ENCODE measurements around the gene FAM13A.

Gene FAM13A

GRCh38 chr4:88718098-88718497, 338.9 kb downstream of the FAM13A start:
- DNase-seq (ENCODE audit: low spot score) = no peak

GRCh38 chr4:88713782-88714181, 343.2 kb downstream of the FAM13A start:
- no peak for DNase-seq (ENCODE audit: low spot score)

DNA sequence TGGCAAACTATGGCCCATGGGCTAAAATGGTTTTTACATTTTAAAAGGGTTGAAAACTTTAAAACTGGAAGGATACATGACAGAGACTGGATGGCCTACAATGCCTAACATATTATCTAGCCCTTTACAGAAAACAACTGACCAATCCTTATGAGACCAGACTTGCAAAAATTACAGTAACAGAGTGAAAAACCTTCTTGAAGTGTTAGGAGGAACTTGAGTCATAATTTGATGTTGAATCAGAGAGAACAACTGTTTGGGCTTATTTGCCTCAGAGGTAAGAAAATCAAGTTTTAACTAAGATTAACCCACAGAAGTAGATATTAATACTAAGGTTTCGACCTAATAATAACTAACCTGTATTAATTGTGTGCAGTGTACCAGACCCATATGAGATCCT, 347.0 kb downstream of the FAM13A start:
- no peak for DNase-seq (ENCODE audit: low spot score)

- peak; percentile 67 for DNase-seq (ENCODE audit: low spot score)
These were observed 350.4 kb downstream of the FAM13A start for GRCh38 chr4:88706574-88706973.

DNA sequence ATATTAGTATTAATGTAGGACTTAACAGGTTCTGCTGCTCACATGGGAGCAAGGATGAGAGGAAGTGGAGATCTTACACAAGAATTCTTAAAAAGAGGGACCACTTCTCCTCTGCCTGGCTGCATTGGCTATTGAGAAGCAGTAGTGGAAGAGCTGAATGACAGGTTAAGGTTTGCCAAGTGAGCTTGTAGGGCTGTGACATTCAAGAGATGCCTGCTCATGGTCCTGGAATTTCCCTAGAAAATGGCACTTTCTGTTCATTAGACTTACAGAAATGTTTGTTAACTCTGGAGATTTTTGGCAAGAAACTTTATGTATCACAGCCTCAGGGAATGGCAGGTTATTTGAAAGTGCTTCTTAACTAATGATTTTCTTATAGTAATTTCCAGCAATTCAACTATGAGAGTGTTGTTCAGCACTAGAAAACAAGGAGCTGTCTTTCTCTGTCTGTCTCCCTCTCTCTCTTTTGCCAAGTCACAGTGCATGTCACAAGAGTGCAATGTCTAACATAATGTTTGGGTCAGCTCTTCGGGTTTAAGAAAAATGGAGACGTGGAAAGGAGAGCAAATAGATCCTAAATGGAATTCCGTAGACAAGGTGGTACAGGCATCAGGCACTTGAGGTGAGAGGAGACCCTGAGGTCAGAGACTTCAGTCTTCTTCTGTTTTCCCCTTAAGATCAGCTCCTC, 351.0 kb downstream of the FAM13A start:
- DNase-seq (ENCODE audit: low spot score) = peak; percentile 49

GRCh38 chr4:88705223-88705622, 351.8 kb downstream of the FAM13A start:
- DNase-seq (ENCODE audit: low spot score) = no peak

DNA sequence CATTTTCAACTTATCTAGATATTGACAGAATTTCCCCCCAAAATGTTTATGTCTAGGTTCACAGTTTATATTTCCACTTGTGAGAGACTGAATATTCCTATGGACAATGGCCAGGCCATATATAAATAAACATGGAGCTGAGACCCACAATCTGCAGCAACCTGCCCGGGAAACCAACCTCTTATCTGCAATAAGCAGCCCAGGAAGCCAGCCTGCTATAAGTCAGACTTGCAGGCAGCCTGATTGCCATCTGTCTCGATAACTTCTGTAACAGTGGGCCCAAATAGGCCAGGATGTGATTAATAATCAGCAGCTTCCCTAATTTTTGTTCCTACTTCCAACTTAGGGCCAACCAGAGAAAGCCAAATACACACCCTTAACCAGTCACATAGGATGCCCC, 354.2 kb downstream of the FAM13A start:
- DNase-seq (ENCODE audit: low spot score) = no peak

DNA sequence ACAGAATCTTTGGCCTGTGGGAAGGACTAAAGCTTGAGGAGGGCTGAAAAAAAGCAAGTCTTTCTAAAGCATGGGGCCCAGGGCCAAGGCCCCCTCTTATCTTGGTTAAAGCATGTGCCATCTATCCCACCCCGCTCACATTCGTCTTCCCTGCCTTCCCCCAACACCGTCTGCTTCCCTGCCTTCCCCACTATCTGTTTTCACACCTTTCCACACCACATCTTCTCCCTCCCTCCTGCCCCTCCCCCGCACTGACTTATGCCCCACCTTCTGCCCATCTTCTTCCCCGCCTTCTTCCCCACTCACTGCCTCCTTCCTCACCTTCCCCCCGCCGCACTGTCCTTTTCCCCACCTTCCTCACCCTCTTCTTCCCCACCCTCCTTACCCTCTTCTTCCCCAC, 358.5 kb downstream of the FAM13A start:
- no peak for DNase-seq (ENCODE audit: low spot score)

DNA sequence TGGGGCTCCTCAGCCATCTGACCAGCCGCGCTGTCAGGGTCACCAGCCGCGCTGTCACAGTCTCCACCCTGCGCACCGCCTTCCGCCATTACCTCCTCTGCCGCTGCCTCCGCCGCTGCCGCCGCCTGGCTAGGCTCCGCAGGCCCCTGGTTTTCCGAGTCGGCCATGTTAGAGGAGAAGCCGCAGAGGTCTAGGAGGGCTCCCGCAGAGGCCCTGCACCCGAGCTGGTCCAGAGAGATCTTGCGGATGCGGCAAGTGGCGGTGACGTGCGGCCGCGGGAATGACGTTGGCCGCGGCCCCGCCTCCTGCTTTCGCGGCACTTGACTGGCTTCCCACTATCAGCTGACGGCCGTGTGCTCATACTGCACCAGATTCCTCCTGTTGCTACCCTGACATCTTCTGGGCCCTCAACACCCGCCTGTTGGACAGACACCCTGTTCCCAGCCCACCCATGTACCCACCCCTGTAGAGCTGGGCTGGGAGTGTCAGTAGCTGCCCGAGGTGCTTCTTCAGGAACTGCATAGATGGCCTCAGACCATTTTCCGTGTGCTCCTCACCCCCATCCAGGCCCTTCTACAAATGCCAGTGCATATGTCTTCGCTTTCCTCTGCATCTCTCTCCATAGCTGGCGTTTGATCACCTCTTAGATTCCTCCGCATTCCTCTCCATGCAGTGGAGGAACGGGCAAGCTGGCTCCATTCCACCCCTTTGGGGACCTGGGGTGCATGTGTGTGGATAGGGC, 359.2 kb downstream of the FAM13A start, which contains the start of gene NAP1L5:
Gene NAP1L5, minus strand, starts transcription at position 242 of the 742 bp plus-strand sequence. Its CDS starts 75 bp downstream, at position 167.
- DNase-seq (ENCODE audit: low spot score) = peak; percentile 49

- peak; percentile 4 for DNase-seq (ENCODE audit: low spot score)
These were observed 359.8 kb downstream of the FAM13A start for GRCh38 chr4:88697141-88697540.

DNA sequence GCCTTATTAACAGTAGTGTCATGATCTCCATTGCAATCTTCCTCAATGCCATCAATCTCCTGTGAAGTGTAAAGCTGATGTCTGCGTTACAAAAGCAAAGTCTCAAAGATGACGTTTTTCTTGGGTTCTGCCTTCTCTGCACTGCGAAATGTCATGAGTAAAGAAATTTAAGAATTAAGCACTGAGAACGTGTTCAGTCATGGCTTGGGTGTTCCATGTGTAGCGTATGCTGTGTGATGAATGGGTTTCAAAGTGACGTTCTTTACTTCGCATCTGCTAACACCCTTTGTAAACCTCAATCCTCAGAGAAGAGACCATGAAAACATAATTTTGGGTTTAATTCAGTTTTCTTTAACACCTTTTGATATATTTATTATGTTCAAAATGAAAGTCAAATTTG, 360.4 kb downstream of the FAM13A start:
- no peak for DNase-seq (ENCODE audit: low spot score)

GRCh38 chr4:88693792-88694191, 363.2 kb downstream of the FAM13A start:
- no peak for DNase-seq (ENCODE audit: low spot score)

GRCh38 chr4:88690355-88690754, 366.6 kb downstream of the FAM13A start:
- peak; percentile 57 for DNase-seq (ENCODE audit: low spot score)

DNA sequence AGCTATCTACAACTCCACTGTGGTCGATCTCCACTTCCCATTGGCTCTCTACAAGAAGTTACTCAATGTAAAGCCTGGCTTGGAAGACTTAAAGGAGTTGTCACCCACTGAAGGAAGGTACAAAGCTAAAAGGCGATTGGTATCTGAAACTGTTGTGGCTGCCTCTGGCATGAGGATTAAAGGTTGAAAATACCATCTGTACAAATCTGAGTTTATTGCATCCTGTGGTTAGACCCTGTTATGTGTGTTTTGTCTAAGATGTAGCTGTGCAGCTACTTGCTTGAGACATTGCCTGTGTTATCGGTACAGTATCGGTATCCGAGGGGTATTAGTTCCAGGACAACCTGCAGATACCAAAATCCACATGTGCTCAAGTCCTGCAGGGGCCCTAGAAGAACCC, 375.8 kb downstream of the FAM13A start:
- no peak for DNase-seq (ENCODE audit: low spot score)

Data from kidney tubule cell (primary cell).